Measurements from ENCODE around the gene MYCBP. TPM values are rescaled to one million over a fixed set of nuclear protein-coding genes. Genes with fewer than 3 reads are reported as not detected.

The MYCBP gene
- total RNA-seq, 2 experiments from 2014 or later, result 21.5 to 47.6 TPM

DNA sequence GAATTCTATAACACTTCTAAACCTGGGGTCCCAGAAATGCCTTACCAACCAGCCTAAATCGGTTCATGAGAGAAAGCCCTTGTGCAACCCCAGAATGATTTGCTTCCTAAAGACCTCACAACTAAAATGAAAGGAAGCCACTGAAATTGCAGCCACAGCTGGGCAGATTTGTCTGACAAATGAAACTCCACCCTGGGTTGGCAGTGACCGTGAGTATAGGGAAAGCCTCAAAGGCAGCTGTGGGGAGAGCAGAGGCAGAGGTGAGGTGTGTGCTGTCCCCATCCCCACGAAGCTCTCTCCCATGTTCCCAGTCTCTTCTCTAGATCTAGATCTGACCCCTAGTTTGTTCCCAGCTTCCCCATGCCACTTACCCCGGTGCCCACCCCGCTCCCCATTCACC is 45.4 kb upstream of the MYCBP start:
- intact Hi-C loops (cut with micrococcal nuclease; ENCODE audit: unreplicated experiment), result no loop called here
- ChIA-PET CTCF (ENCODE audit: unreplicated experiment) (no interaction called here), POLR2A (no interaction called here)
- Histone ChIP-seq H3K9me3 (ENCODE audit: low read length) (no peaks in the 10 kb centered on the region), H3K4me3 (ENCODE audit: low read depth, low read length, poor library complexity, severe bottlenecking) (no peak overlapping the region), H3K27ac (ENCODE audit: low read depth, low read length, poor library complexity, severe bottlenecking) (no peak overlapping the region), H3K4me2 (ENCODE audit: low read length) (peak overlapping the region; percentile 1; the same call in 1 of the 2 replicates), H3K79me2 (ENCODE audit: insufficient read depth, low read depth, low read length) (no peaks in the 10 kb centered on the region), H3K4me1 (ENCODE audit: insufficient read depth, low read length, poor library complexity, severe bottlenecking) (no peaks in the 10 kb centered on the region), H4K20me1 (ENCODE audit: insufficient read depth, low read length) (no peaks in the 10 kb centered on the region), H3K9me2 (ENCODE audit: insufficient read depth, low read length) (no peaks in the 10 kb centered on the region), H3K36me3 (ENCODE audit: insufficient read depth, low read length) (no peaks in the 10 kb centered on the region), H2AFZ (ENCODE audit: low read length) (no peak overlapping the region)
- DNase-seq (ENCODE audit: low spot score), result peak; percentile 1
- TF ChIP-seq, protein P1, sequence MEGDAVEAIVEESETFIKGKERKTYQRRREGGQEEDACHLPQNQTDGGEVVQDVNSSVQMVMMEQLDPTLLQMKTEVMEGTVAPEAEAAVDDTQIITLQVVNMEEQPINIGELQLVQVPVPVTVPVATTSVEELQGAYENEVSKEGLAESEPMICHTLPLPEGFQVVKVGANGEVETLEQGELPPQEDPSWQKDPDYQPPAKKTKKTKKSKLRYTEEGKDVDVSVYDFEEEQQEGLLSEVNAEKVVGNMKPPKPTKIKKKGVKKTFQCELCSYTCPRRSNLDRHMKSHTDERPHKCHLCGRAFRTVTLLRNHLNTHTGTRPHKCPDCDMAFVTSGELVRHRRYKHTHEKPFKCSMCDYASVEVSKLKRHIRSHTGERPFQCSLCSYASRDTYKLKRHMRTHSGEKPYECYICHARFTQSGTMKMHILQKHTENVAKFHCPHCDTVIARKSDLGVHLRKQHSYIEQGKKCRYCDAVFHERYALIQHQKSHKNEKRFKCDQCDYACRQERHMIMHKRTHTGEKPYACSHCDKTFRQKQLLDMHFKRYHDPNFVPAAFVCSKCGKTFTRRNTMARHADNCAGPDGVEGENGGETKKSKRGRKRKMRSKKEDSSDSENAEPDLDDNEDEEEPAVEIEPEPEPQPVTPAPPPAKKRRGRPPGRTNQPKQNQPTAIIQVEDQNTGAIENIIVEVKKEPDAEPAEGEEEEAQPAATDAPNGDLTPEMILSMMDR (conservative IDR thresholded peaks at IDR 0.05; ENCODE audit: low read length), result no peak
- TF ChIP-seq EZH2phosphoT487 (IDR thresholded peaks at IDR 0.05; ENCODE audit: borderline replicate concordance, low read depth, low read length), result no peak
- BruUV-seq (replicated peaks), result no TSS peak

DNA sequence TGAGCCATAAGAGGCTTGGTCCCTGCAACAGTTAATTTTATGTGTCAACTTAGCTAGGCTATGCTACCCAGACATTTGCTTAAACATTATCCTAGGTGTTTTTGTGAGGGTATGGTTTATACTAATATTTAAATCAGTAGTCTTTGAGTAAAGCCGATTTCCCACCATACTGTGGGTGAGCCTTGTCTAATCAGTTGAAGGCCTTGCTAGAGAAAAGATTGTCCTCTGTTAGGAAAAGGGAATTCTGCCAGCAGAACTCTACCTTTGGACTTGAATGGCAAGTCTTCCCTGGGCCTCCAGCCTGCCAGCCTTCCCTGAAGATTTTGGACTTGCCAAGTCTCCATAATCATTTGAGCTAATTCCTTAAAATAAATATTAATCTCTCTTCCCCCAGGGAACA is 44.6 kb upstream of the MYCBP start:
- no peak for DNase-seq (ENCODE audit: low spot score)
- Histone ChIP-seq H3K27ac (ENCODE audit: low read depth, low read length, poor library complexity, severe bottlenecking) (no peak overlapping the region), H2AFZ (ENCODE audit: low read length) (no peak overlapping the region), H3K79me2 (ENCODE audit: insufficient read depth, low read depth, low read length) (no peaks in the 10 kb centered on the region), H3K9me2 (ENCODE audit: insufficient read depth, low read length) (no peaks in the 10 kb centered on the region), H3K9me3 (ENCODE audit: low read length) (no peaks in the 10 kb centered on the region), H3K4me3 (ENCODE audit: low read depth, low read length, poor library complexity, severe bottlenecking) (no peak overlapping the region), H4K20me1 (ENCODE audit: insufficient read depth, low read length) (no peaks in the 10 kb centered on the region), H3K4me1 (ENCODE audit: insufficient read depth, low read length, poor library complexity, severe bottlenecking) (no peaks in the 10 kb centered on the region), H3K4me2 (ENCODE audit: low read length) (no peak overlapping the region), H3K36me3 (ENCODE audit: insufficient read depth, low read length) (no peaks in the 10 kb centered on the region)
- CTCF ChIA-PET (ENCODE audit: unreplicated experiment), result no interaction called here
- intact Hi-C loops (cut with micrococcal nuclease; ENCODE audit: unreplicated experiment), result no loop called here
- POLR2A ChIA-PET, result no interaction called here
- no peak for TF ChIP-seq EZH2phosphoT487 (IDR thresholded peaks at IDR 0.05; ENCODE audit: borderline replicate concordance, low read depth, low read length)
- TF ChIP-seq, protein P1 (conservative IDR thresholded peaks at IDR 0.05; ENCODE audit: low read length), result no peak
- no TSS peak for BruUV-seq (replicated peaks)

- intact Hi-C loops (cut with micrococcal nuclease; ENCODE audit: unreplicated experiment), result no loop called here
- H4K20me1 ChIP-seq (ENCODE audit: insufficient read depth, low read length), result no peaks in the 10 kb centered on the region
- H3K9me3 ChIP-seq (ENCODE audit: low read length), result no peaks in the 10 kb centered on the region
- no peak overlapping the region for H3K27ac ChIP-seq (ENCODE audit: low read depth, low read length, poor library complexity, severe bottlenecking)
- no peak for TF ChIP-seq EZH2phosphoT487 (IDR thresholded peaks at IDR 0.05; ENCODE audit: borderline replicate concordance, low read depth, low read length)
- TF ChIP-seq, protein P1 (conservative IDR thresholded peaks at IDR 0.05; ENCODE audit: low read length), result no peak
- no peak for DNase-seq (ENCODE audit: low spot score)
- H3K36me3 ChIP-seq (ENCODE audit: insufficient read depth, low read length), result no peaks in the 10 kb centered on the region
- no peaks in the 10 kb centered on the region for H3K4me1 ChIP-seq (ENCODE audit: insufficient read depth, low read length, poor library complexity, severe bottlenecking)
- no TSS peak for BruUV-seq (replicated peaks)
- no peak overlapping the region for H3K4me2 ChIP-seq (ENCODE audit: low read length)
- POLR2A ChIA-PET, result interaction anchor here (0.7 kb wide), 1 partner anchor 150 kb away, joined by 4 read pairs; no protein-coding TSS in a partner anchor
- no peak overlapping the region for H3K4me3 ChIP-seq (ENCODE audit: low read depth, low read length, poor library complexity, severe bottlenecking)
- CTCF ChIA-PET (ENCODE audit: unreplicated experiment), result no interaction called here
- H3K9me2 ChIP-seq (ENCODE audit: insufficient read depth, low read length), result no peaks in the 10 kb centered on the region
- no peak overlapping the region for H2AFZ ChIP-seq (ENCODE audit: low read length)
- no peaks in the 10 kb centered on the region for H3K79me2 ChIP-seq (ENCODE audit: insufficient read depth, low read depth, low read length)
Measured at GRCh38 chr1:38917337-38917736, 44.2 kb upstream of the MYCBP start.

All from OCI-LY7 (cell line).